ENCODE data around the gene TMEM245. TPM values are rescaled to one million over a fixed set of nuclear protein-coding genes. Genes with fewer than 3 reads are reported as not detected.

The TMEM245 gene
- total and polyA plus RNA-seq, 2 experiments from 2014 or later: 20.8 to 30.2 TPM

DNA sequence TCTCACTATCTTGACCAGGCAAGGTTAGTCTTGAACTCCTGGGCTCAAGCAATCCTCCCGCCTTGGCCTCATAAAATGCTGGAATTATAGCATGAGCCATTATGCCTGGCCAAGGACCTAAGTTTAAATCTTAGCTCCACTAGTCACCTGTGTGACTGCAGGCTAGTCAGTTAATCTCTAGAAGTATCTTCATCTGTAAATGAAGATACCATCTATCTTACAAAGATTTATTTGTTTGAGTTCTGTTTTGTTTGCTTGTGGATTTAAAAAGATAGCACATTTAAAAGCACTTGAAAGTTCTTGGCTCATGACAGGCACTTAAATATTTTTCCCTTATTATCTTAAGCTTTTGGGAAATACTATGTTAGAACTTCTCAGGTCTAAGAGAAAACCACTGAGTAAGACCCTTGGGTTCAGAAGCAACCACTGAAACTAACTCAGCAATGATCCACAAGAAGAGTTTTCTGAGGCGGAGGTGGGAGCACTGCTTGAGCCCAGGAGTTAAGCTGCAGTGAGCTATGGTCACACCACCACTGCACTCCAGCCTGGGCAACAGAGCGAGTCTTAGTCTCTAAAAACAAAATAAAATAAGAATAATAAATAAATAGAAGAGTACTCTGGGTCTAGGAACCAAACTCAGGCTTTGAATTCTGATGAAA lies 19.1 kb downstream of the TMEM245 start:
- Histone ChIP-seq H3K79me2 (ENCODE audit: insufficient read depth) (peaks cover 92% of the 10 kb centered on the region), H3K9me2 (ENCODE audit: insufficient read depth) (no peaks in the 10 kb centered on the region), H3K4me3 (no peak overlapping the region), H3K9me3 (ENCODE audit: low read depth) (no peaks in the 10 kb centered on the region), H3K36me3 (ENCODE audit: low read depth) (no peaks in the 10 kb centered on the region), H3K27ac (no peak overlapping the region), H2AFZ (no peak overlapping the region), H3K27me3 (replicated peaks; ENCODE audit: insufficient read depth) (no peaks in the 10 kb centered on the region), H3K4me2 (ENCODE audit: unreplicated experiment) (no peak overlapping the region), H3K9ac (no peak overlapping the region), H4K20me1 (ENCODE audit: insufficient read depth) (no peaks in the 10 kb centered on the region), H3F3A (ENCODE audit: insufficient read depth) (peaks cover 39% of the 10 kb centered on the region), H3K4me1 (ENCODE audit: insufficient read depth) (peaks cover 32% of the 10 kb centered on the region)
- WGBS, 2 experiments (ENCODE audit: low coverage in 1 of 2, low lambda C conversion rate in 2 of 2, missing lambda C conversion rate in 2 of 2): 96 to 100% methylated on average over 3 of the region's 3 CpGs
- TF ChIP-seq EZH2phosphoT487 (IDR thresholded peaks at IDR 0.05; ENCODE audit: insufficient read depth, low read depth) (no peak), EZH2 (IDR thresholded peaks at IDR 0.05; ENCODE audit: insufficient read depth, poor library complexity, severe bottlenecking) (no peak)
- no peak for DNase-seq
- in situ Hi-C loops (cut with MboI): no loop called here

DNA sequence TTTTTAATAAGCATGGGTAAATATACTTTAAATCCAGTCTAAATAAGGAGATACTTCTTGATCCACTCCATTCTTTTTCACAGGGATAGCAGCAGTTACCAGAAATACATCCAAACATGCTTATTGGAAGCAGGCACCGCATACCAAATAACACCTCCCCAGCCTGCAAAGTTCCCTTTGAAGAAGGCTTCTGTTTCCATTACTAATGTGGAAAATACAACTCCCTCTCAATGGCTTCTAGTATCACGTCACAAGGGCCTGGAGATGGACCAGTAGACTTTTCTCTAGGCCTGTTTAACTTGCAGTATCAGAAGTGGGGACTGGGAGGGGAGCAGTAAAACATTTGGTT lies 20.8 kb downstream of the TMEM245 start:
- Histone ChIP-seq H3K9ac (peak overlapping the region; percentile 39), H3K9me3 (ENCODE audit: low read depth) (no peaks in the 10 kb centered on the region), H3K27ac (peak overlapping the region; percentile 74), H3K4me2 (ENCODE audit: unreplicated experiment) (peak overlapping the region; percentile 48), H3K36me3 (ENCODE audit: low read depth) (no peaks in the 10 kb centered on the region), H4K20me1 (ENCODE audit: insufficient read depth) (no peaks in the 10 kb centered on the region), H3K4me3 (peak overlapping the region; percentile 39), H2AFZ (no peak overlapping the region), H3F3A (ENCODE audit: insufficient read depth) (peaks cover 39% of the 10 kb centered on the region), H3K27me3 (replicated peaks; ENCODE audit: insufficient read depth) (no peaks in the 10 kb centered on the region), H3K4me1 (ENCODE audit: insufficient read depth) (peaks cover 32% of the 10 kb centered on the region), H3K9me2 (ENCODE audit: insufficient read depth) (no peaks in the 10 kb centered on the region), H3K79me2 (ENCODE audit: insufficient read depth) (peaks cover 92% of the 10 kb centered on the region)
- WGBS, 2 experiments (ENCODE audit: low coverage in 1 of 2, low lambda C conversion rate in 2 of 2, missing lambda C conversion rate in 2 of 2): 39 to 50% methylated on average over 2 of the region's 2 CpGs
- TF ChIP-seq EZH2 (IDR thresholded peaks at IDR 0.05; ENCODE audit: insufficient read depth, poor library complexity, severe bottlenecking): no peak
- no peak for TF ChIP-seq EZH2phosphoT487 (IDR thresholded peaks at IDR 0.05; ENCODE audit: insufficient read depth, low read depth)
- DNase-seq: peak; percentile 52
- in situ Hi-C loops (cut with MboI): no loop called here

DNA sequence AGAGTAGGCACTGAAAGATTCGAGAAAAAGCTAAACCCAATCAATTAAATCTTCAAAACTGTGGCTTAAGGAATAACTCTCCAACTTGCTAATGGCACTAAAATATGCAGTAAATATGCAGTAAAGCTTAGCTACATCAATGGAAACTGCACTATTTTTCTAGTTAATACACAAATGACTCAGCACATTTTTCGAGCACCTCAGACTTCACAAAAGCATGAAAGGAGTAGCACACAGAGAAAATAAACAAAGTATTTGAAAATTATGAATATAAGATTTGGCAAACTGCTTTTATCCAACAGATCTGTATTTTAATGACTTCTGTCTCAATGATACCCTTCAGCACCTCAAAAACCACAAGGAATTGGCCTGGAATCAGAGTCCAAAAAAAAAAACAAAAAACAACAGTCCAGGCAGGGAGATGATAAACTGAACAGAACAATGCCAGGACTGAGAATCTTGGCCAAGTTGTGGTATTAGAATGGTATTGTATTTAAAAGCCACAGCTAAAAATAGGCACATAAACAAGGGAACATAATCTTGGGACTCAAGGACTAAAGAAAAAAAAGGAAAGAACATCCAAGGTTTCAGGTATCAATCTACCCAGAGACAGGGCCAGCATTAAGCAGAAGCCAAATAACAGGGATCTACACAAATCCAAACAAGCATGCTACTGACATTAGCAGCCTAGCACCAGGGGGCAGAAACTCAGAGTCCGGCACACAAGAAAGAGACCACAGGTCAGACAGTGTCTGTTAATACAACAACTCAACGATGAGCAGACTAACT lies 21.4 kb downstream of the TMEM245 start:
- H2AFZ ChIP-seq: peak overlapping the region; percentile 11; the same call in 1 of the 2 replicates
- peak overlapping the region; percentile 74 for H3K27ac ChIP-seq
- no peaks in the 10 kb centered on the region for H3K9me2 ChIP-seq (ENCODE audit: insufficient read depth)
- peak overlapping the region; percentile 39 for H3K9ac ChIP-seq
- H3K9me3 ChIP-seq (ENCODE audit: low read depth): no peaks in the 10 kb centered on the region
- no peaks in the 10 kb centered on the region for H3K27me3 ChIP-seq (replicated peaks; ENCODE audit: insufficient read depth)
- peaks cover 92% of the 10 kb centered on the region for H3K79me2 ChIP-seq (ENCODE audit: insufficient read depth)
- H3K4me3 ChIP-seq: peak overlapping the region; percentile 39
- TF ChIP-seq EZH2phosphoT487 (IDR thresholded peaks at IDR 0.05; ENCODE audit: insufficient read depth, low read depth): 0 out of 2 replicates have a peak, but pooled peaks have one; percentile 66
- no peak for TF ChIP-seq EZH2 (IDR thresholded peaks at IDR 0.05; ENCODE audit: insufficient read depth, poor library complexity, severe bottlenecking)
- 55 to 56% methylated on average over 4 of the region's 4 CpGs for WGBS, 2 experiments (ENCODE audit: low coverage in 1 of 2, low lambda C conversion rate in 2 of 2, missing lambda C conversion rate in 2 of 2)
- in situ Hi-C loops (cut with MboI): no loop called here
- DNase-seq: peak; percentile 72
- H4K20me1 ChIP-seq (ENCODE audit: insufficient read depth): no peaks in the 10 kb centered on the region
- peaks cover 32% of the 10 kb centered on the region for H3K4me1 ChIP-seq (ENCODE audit: insufficient read depth)
- H3K36me3 ChIP-seq (ENCODE audit: low read depth): no peaks in the 10 kb centered on the region
- peaks cover 39% of the 10 kb centered on the region for H3F3A ChIP-seq (ENCODE audit: insufficient read depth)
- peak overlapping the region; percentile 48 for H3K4me2 ChIP-seq (ENCODE audit: unreplicated experiment)

DNA sequence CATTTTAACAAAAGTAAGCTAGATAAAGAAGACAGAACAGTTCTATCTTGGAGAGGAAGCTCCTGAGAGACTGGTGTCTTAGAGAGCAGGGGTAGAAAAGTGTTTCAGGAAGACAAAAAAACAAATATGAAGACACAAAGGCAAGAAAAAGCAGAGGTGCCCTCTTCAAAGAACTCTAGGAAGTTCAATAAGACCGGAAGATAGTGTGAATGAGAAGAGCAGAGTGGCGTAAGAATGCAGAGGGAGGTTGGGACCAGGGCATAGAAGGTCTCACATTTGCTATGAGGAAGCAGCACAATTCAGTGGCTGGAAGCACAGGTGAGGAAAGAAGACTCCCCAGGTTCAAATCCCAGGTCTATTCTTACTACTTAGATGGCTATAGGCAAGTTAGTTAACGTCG lies 22.6 kb downstream of the TMEM245 start:
- peaks cover 47% of the 10 kb centered on the region for H3F3A ChIP-seq (ENCODE audit: insufficient read depth)
- no peaks in the 10 kb centered on the region for H3K36me3 ChIP-seq (ENCODE audit: low read depth)
- WGBS, 2 experiments (ENCODE audit: low coverage in 1 of 2, low lambda C conversion rate in 2 of 2, missing lambda C conversion rate in 2 of 2): 96 to 97% methylated on average over 4 of the region's 4 CpGs
- TF ChIP-seq EZH2phosphoT487 (IDR thresholded peaks at IDR 0.05; ENCODE audit: insufficient read depth, low read depth): no peak
- no peak for TF ChIP-seq EZH2 (IDR thresholded peaks at IDR 0.05; ENCODE audit: insufficient read depth, poor library complexity, severe bottlenecking)
- H3K4me2 ChIP-seq (ENCODE audit: unreplicated experiment): no peak overlapping the region
- peaks cover 34% of the 10 kb centered on the region for H3K4me1 ChIP-seq (ENCODE audit: insufficient read depth)
- no peak overlapping the region for H3K4me3 ChIP-seq
- H2AFZ ChIP-seq: no peak overlapping the region
- H4K20me1 ChIP-seq (ENCODE audit: insufficient read depth): no peaks in the 10 kb centered on the region
- H3K79me2 ChIP-seq (ENCODE audit: insufficient read depth): peaks cover 88% of the 10 kb centered on the region
- no peaks in the 10 kb centered on the region for H3K9me2 ChIP-seq (ENCODE audit: insufficient read depth)
- H3K27me3 ChIP-seq (replicated peaks; ENCODE audit: insufficient read depth): no peaks in the 10 kb centered on the region
- H3K9me3 ChIP-seq (ENCODE audit: low read depth): no peaks in the 10 kb centered on the region
- in situ Hi-C loops (cut with MboI): no loop called here
- H3K27ac ChIP-seq: no peak overlapping the region
- no peak overlapping the region for H3K9ac ChIP-seq
- no peak for DNase-seq

Measured in GM23248 (cell line).